Lower leg skin (tissue), 3 donors: ENCODE measurements around the gene TAGLN.

Experiments
- CTCF ChIP-seq, 3 donors: fragments of 450-650 bp; IDR thresholded peaks; one replicate each; pipeline ENCODE4 v1.5.1; 2016; ENCODE audit warnings: antibody characterized with exemption in 3 of 3, mild to moderate bottlenecking in 3 of 3, moderate library complexity in 2 of 3
- POLR2A ChIP-seq, 2 donors: fragments of 450-650 bp; IDR thresholded peaks; one replicate each; pipeline ENCODE4 v1.6.1; 2016 to 2017; ENCODE audit warnings: antibody characterized with exemption in 2 of 2, mild to moderate bottlenecking in 1 of 2, moderate library complexity in 1 of 2

DNA sequence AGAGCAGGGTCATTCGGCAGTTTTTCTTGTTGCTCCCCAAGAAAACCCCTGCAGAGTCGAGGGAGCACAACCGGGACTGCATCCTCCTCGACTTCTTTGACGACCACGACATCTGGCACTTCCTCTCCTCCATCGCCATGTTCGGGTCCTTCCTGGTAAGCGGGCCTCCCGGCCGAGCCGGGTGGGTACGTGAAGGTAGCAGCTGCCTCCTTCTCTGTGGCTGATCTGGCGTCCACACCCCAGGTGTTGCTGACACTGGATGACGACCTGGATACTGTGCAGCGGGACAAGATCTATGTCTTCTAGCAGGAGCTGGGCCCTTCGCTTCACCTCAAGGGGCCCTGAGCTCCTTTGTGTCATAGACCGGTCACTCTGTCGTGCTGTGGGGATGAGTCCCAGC is 3.4 kb upstream of the TAGLN start:
- no peak for TF ChIP-seq CTCF (IDR thresholded peaks at IDR 0.05)
- no peak for TF ChIP-seq POLR2A (IDR thresholded peaks at IDR 0.05)
